HepG2 (cell line): ENCODE measurements around the gene TAS2R30. TPM values are rescaled to one million over a fixed set of nuclear protein-coding genes. Genes with fewer than 3 reads are reported as not detected.

Source experiments
- ATAC-seq: fragments of 200-7000 bp; cut with Tn5 transposase; 3 replicates; pipeline ENCODE4 v1.9.1; 2020; ENCODE audit warnings: mild to moderate bottlenecking, moderate library complexity
- BruUV-seq: library from RNA; stranded (reverse); fragments of 400-500 nt; replicated peaks from 2 replicates; lab custom pipeline; 2021; lab: Mats Ljungman, UMichigan
- CTCF ChIA-PET: fragments of 300-600 bp; formaldehyde crosslinking; extraction: SDS; loops from one replicate; lab custom pipeline; 2021; ENCODE audit warnings: low total read pairs, inconsistent platforms, low intra/inter-chr PET ratio; lab: Yijun Ruan, JAX
- POLR2A ChIA-PET: fragments of 350-600 bp; sonication (Branson Sonifier 250); formaldehyde crosslinking; loops from one replicate; lab custom pipeline; 2020; ENCODE audit warnings: antibody characterized with exemption, inconsistent platforms; lab: Yijun Ruan, JAX
- DNase-seq: peaks from one replicate; pipeline ENCODE4 v3.0.0-alpha.2; 2015; ENCODE audit warnings: low spot score
- FAIRE-seq: peaks from 3 replicates; lab custom pipeline; 2011; peaks lifted over from hg19 to GRCh38; lab: Jason Lieb, UNC
- H2AFZ ChIP-seq: one replicate; pipeline ENCODE4 v1.6.1; 2011; ENCODE audit warnings: low read length, inconsistent platforms
- H3K27ac ChIP-seq: fragments of 300-600 bp; 3 replicates; pipeline ENCODE4 v1.8.0; 2011; ENCODE audit warnings: mixed run types, mild to moderate bottlenecking, mixed read lengths, low read length, inconsistent platforms; ENCODE audit not compliant: insufficient read depth; ENCODE audit errors: extremely low read length
- H3K27me3 ChIP-seq, 2 experiments: fragments of 200-600 bp in 1 of 2; 2 replicates in 1 of 2; 3 replicates in 1 of 2; pipeline versions ENCODE4 v1.6.0 to v1.8.0; 2011; ENCODE audit warnings: low read length in 2 of 2, mild to moderate bottlenecking in 2 of 2, moderate library complexity in 2 of 2, inconsistent platforms in 1 of 2; ENCODE audit not compliant: insufficient read depth in 2 of 2, control insufficient read depth in 1 of 2
- H3K36me3 ChIP-seq, 2 experiments: fragments of 200-600 bp in 1 of 2; replicated peaks in 1 of 2; 2 replicates in 1 of 2; 3 replicates in 1 of 2; pipeline versions ENCODE4 v1.5.1 to v1.8.0; 2011; ENCODE audit warnings: low read length in 2 of 2, inconsistent platforms in 1 of 2; ENCODE audit not compliant: insufficient read depth in 2 of 2, control insufficient read depth in 1 of 2
- H3K4me1 ChIP-seq: 2 replicates; pipeline ENCODE4 v1.5.1; 2012; ENCODE audit warnings: low read length, inconsistent platforms; ENCODE audit not compliant: insufficient read depth
- H3K4me2 ChIP-seq: 2 replicates; pipeline ENCODE4 v1.6.0; 2011; ENCODE audit warnings: low read depth, low read length, inconsistent platforms
- H3K4me3 ChIP-seq, 3 experiments: fragments of 200-600 bp in 1 of 3; sonication (generic), shearing (Covaris generic) in 1 of 3; replicated peaks in 1 of 3; 2 replicates each; pipeline ENCODE4 v1.5.1; 2011 to 2016; ENCODE audit warnings: low read length in 3 of 3, inconsistent platforms in 2 of 3, low read depth in 2 of 3, mild to moderate bottlenecking in 2 of 3, control low read depth in 1 of 3, mixed read lengths in 1 of 3; ENCODE audit not compliant: insufficient read depth in 1 of 3
- H3K79me2 ChIP-seq: one replicate; pipeline ENCODE4 v1.6.1; 2011; ENCODE audit warnings: low read length, inconsistent platforms; ENCODE audit not compliant: insufficient read depth
- H3K9ac ChIP-seq: 2 replicates; pipeline ENCODE4 v1.6.0; 2011; ENCODE audit warnings: mild to moderate bottlenecking, low read depth, low read length, inconsistent platforms; ENCODE audit not compliant: insufficient read depth
- H3K9me3 ChIP-seq: 2 replicates; pipeline ENCODE4 v1.5.1; 2012; ENCODE audit warnings: mild to moderate bottlenecking, low read length
- H4K20me1 ChIP-seq: 2 replicates; pipeline ENCODE4 v1.6.0; 2011; ENCODE audit warnings: inconsistent platforms, mild to moderate bottlenecking, low read length, moderate library complexity; ENCODE audit not compliant: insufficient read depth
- GATAD1 ChIP-seq: IDR thresholded peaks from 2 replicates; pipeline ENCODE4 v1.6.1; 2016; ENCODE audit warnings: missing genetic modification reagents, missing compliant biosample characterization
- ZBTB3 ChIP-seq: sonication (generic); formaldehyde crosslinking; IDR thresholded peaks from 2 replicates; pipeline ENCODE4 v1.4.0; 2020; ENCODE audit warnings: low read depth, mild to moderate bottlenecking, moderate library complexity, missing genetic modification reagents, borderline replicate concordance
- ZNF530 ChIP-seq: sonication (generic); formaldehyde crosslinking; IDR thresholded peaks from 2 replicates; pipeline ENCODE4 v1.5.0; 2020; ENCODE audit warnings: low read depth, mild to moderate bottlenecking, missing genetic modification reagents
- ZXDC ChIP-seq: sonication (generic); formaldehyde crosslinking; IDR thresholded peaks from 2 replicates; pipeline ENCODE4 v1.5.0; 2020; ENCODE audit warnings: mild to moderate bottlenecking, missing genetic modification reagents
- WGBS: methylation state at CpG from one replicate; pipeline ENCODE4 v1.1.6; 2017; ENCODE audit warnings: low lambda C conversion rate; 5-methylcytosine and 5-hydroxymethylcytosine counted together
- in situ Hi-C: cut with HindIII; loops from 2 replicates; pipeline ENCODE4 v1.10.0; 2017; ENCODE audit warnings: low pct_unique_long_range_greater_than_20kb; ENCODE audit not compliant: extremely low pct_ligation_motif_present
- intact Hi-C: fragments of 100-400 bp; cut with micrococcal nuclease; formaldehyde crosslinking; loops from one replicate; pipeline ENCODE4 v1.10.0; 2022; ENCODE audit not compliant: unreplicated experiment
- polyA plus RNA-seq, 8 experiments: library from polyadenylated mRNA; depleted of rRNA in 3 of 8; stranded (reverse) in 7 of 8; unstranded in 1 of 8; fragments of >200 nt; fragmentation: Illumina TruSeq in 4 of 8; extraction: Trizol in 4 of 8; gene quantifications; 2 replicates each; pipeline versions ENCODE4 v1.2.1 to v1.2.3, GENCODE V29; 2011 to 2016; ENCODE audit warnings: low read depth in 4 of 8, missing spikeins in 1 of 8, mixed read lengths in 1 of 8; ENCODE audit not compliant: insufficient read depth in 1 of 8
- total RNA-seq, 5 experiments: library from RNA; depleted of rRNA; stranded (reverse); fragments of >200 nt; fragmentation: Illumina TruSeq; extraction: Trizol; gene quantifications; 2 replicates each; pipeline ENCODE4 v1.2.3, GENCODE V29; 2016; ENCODE audit warnings: low read depth in 1 of 5

Gene TAS2R30
- total and polyA plus RNA-seq, 2 of the 13 experiments (the other 11 are each of a cell fraction or from before 2014, with no cell fraction given): 0.42 to 5.2 TPM

GRCh38 chr12:11154400-11154925 is 20.0 kb upstream of the TAS2R30 start:
- H3K9me3 ChIP-seq: no peaks in the 10 kb centered on the region
- POLR2A ChIA-PET: no interaction called here
- H3K27me3 ChIP-seq: no peaks in the 10 kb centered on the region
- H3K4me3 ChIP-seq: no peak overlapping the region
- CTCF ChIA-PET: no interaction called here
- peak; percentile 90 for TF ChIP-seq ZNF530
- no peak for TF ChIP-seq ZBTB3 (CRISPR knock-in tag)
- no peak overlapping the region for H3K9ac ChIP-seq
- no peak overlapping the region for H3K4me2 ChIP-seq
- peaks cover 63% of the 10 kb centered on the region for H3K79me2 ChIP-seq
- no peak overlapping the region for H2AFZ ChIP-seq
- in situ Hi-C loops (no loop called here), intact Hi-C loops (no loop called here)
- WGBS: 95% methylated on average over 1 of the region's 1 CpG
- BruUV-seq: no TSS peak
- H3K36me3 ChIP-seq: peaks cover 0 to 10% of the 10 kb centered on the region in 2 experiments; a peak in 1 of 5 replicates
- no peak for DNase-seq
- FAIRE-seq: no peak
- peaks cover 7% of the 10 kb centered on the region for H3K4me1 ChIP-seq
- H4K20me1 ChIP-seq: peaks cover 2% of the 10 kb centered on the region; the same call in 1 of the 2 replicates
- no peak overlapping the region for H3K27ac ChIP-seq
- ATAC-seq: no peak

GRCh38 chr12:11152725-11153124 is 18.3 kb upstream of the TAS2R30 start:
- Histone ChIP-seq H3K9ac (no peak overlapping the region), H3K36me3 (peaks cover 0 to 5% of the 10 kb centered on the region in 2 experiments; a peak in 1 of 5 replicates), H2AFZ (no peak overlapping the region), H3K4me3 (no peak overlapping the region), H3K27me3 (no peaks in the 10 kb centered on the region), H3K27ac (no peak overlapping the region), H3K79me2 (peaks cover 46% of the 10 kb centered on the region), H4K20me1 (no peaks in the 10 kb centered on the region), H3K9me3 (no peaks in the 10 kb centered on the region), H3K4me2 (no peak overlapping the region), H3K4me1 (no peaks in the 10 kb centered on the region)
- in situ Hi-C loops (no loop called here), intact Hi-C loops (no loop called here)
- TF ChIP-seq GATAD1 (CRISPR knock-in tag) (no peak), ZXDC (CRISPR knock-in tag) (no peak)
- WGBS: 83% methylated on average over 2 of the region's 2 CpGs
- FAIRE-seq (no peak), ATAC-seq (no peak), DNase-seq (no peak)
- ChIA-PET CTCF (no interaction called here), POLR2A (no interaction called here)
- BruUV-seq: no TSS peak
